ENCODE measurements around the gene SPRED2. TPM values are rescaled to one million over a fixed set of nuclear protein-coding genes. Genes with fewer than 3 reads are reported as not detected.
"Not testable (repeated sequence)": the region's sequence is repeated elsewhere in the genome, so short reads cannot be mapped to it uniquely, and the experiment has no call there.

Gene SPRED2
- total RNA-seq, 1 donor from 2014 or later: 18.4 TPM

DNA sequence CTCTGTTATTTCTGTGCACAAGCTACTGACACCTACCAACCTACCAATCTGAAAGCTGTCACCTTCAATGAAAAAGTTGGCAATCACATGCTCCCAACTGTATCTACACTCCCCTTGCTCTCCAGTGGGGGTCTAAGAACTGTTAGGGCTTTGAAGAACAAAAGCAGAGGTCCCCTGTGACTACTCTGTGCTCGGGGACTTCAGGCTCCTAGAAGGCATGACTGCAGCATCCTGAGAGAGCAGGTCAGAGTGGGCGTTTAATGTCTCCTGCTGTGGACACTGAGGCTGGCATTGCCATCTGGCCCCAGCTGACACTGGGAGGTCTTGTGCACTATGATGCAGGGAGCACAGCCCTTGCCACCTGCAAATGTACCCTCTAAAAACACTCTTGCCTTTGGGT, 111.5 kb downstream of the SPRED2 start:
- TF ChIP-seq POLR2AphosphoS5 (IDR thresholded peaks at IDR 0.05; ENCODE audit: insufficient read depth in 1 of 2, low read depth in 1 of 2): no peak
- TF ChIP-seq POLR2A (IDR thresholded peaks at IDR 0.05): no peak
- TF ChIP-seq, protein P1, sequence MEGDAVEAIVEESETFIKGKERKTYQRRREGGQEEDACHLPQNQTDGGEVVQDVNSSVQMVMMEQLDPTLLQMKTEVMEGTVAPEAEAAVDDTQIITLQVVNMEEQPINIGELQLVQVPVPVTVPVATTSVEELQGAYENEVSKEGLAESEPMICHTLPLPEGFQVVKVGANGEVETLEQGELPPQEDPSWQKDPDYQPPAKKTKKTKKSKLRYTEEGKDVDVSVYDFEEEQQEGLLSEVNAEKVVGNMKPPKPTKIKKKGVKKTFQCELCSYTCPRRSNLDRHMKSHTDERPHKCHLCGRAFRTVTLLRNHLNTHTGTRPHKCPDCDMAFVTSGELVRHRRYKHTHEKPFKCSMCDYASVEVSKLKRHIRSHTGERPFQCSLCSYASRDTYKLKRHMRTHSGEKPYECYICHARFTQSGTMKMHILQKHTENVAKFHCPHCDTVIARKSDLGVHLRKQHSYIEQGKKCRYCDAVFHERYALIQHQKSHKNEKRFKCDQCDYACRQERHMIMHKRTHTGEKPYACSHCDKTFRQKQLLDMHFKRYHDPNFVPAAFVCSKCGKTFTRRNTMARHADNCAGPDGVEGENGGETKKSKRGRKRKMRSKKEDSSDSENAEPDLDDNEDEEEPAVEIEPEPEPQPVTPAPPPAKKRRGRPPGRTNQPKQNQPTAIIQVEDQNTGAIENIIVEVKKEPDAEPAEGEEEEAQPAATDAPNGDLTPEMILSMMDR (IDR thresholded peaks at IDR 0.05): no peak
- no peaks in the 10 kb centered on the region for H3K27me3 ChIP-seq
- peaks cover 31% of the 10 kb centered on the region for H3K4me1 ChIP-seq
- DNase-seq (ENCODE audit: extremely low spot score in 2 of 2): no peak
- no peaks in the 10 kb centered on the region for H3K36me3 ChIP-seq
- H3K27ac ChIP-seq: peak overlapping the region; percentile 20
- no peaks in the 10 kb centered on the region for H3K9me3 ChIP-seq
- H3K4me3 ChIP-seq: no peak overlapping the region
- intact Hi-C loops (cut with DNase I): no loop called here

DNA sequence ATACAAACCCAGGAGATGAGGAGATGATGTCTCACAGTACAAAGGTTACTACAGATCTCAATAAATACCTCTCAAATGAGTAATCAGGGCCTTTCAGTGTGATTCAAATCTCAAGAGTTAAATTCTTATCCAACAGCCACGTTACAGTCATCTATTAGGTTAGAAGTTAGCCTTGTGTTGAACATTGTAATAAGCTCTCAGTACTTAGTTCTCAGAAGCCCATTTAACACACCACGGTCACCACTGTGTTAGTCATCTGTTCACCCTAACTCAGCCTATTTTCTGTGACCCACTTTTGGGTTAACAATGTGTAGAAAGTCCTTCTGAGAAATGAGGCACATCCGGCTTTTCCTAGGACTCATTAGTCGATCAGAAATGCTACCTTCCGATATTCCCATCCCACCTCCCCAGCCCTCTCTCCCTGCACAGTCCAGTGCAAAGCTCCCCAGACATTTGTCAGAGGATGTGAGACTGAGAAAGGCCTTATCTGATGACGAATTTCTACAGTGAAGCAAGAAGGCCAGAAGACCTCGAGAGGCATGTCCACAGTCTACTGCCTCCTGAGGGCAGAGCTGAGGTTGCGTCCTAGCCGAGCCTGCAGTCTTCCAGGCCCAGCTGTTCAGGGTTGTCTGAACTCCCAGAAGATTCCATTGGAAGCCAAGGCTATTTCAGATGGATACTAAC, 112.2 kb downstream of the SPRED2 start:
- intact Hi-C loops (cut with DNase I): no loop called here

DNA sequence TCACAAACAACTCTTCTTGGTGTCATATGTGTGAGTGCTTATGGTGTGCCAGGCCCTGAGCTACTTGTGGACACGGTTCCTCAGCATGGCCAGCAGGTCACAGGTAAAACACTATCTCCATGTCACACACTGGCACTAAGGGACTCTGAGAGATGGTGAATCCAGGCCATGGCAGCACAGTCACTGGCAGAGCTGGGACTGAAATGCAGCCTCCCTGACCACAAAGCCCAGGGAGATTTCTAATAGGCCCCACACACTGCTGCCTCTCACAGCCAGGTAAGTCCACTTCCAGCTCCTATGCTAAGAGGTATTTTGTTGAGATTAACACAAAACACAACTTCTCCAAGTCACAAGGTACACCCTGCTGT, 112.7 kb downstream of the SPRED2 start:
- TF ChIP-seq POLR2AphosphoS5 (IDR thresholded peaks at IDR 0.05; ENCODE audit: insufficient read depth in 1 of 2, low read depth in 1 of 2): no peak
- no peak for TF ChIP-seq POLR2A (IDR thresholded peaks at IDR 0.05)
- TF ChIP-seq, protein P1 (IDR thresholded peaks at IDR 0.05): no peak
- peaks cover 0 to 9% of the 10 kb centered on the region in 2 donors for H3K36me3 ChIP-seq
- DNase-seq (ENCODE audit: extremely low spot score in 2 of 2): no peak
- intact Hi-C loops (cut with DNase I): no loop called here
- H3K4me3 ChIP-seq: no peak overlapping the region
- H3K27me3 ChIP-seq: no peaks in the 10 kb centered on the region
- H3K27ac ChIP-seq: peak overlapping the region; percentile 20
- H3K4me1 ChIP-seq: peaks cover 34% of the 10 kb centered on the region
- H3K9me3 ChIP-seq: no peaks in the 10 kb centered on the region

More for the DNA sequence above, 112.2 kb downstream of the SPRED2 start:
- no peak overlapping the region for H3K4me3 ChIP-seq
- no peak for DNase-seq (ENCODE audit: extremely low spot score in 2 of 2)
- no peaks in the 10 kb centered on the region for H3K27me3 ChIP-seq
- TF ChIP-seq POLR2A (IDR thresholded peaks at IDR 0.05): no peak
- TF ChIP-seq, protein P1 (IDR thresholded peaks at IDR 0.05): peak in 1 of 3 experiments; percentile 12
- peaks cover 0 to 4% of the 10 kb centered on the region in 2 donors for H3K36me3 ChIP-seq
- peaks cover 34% of the 10 kb centered on the region for H3K4me1 ChIP-seq
- no peaks in the 10 kb centered on the region for H3K9me3 ChIP-seq
- H3K27ac ChIP-seq: peak overlapping the region; percentile 20

DNA sequence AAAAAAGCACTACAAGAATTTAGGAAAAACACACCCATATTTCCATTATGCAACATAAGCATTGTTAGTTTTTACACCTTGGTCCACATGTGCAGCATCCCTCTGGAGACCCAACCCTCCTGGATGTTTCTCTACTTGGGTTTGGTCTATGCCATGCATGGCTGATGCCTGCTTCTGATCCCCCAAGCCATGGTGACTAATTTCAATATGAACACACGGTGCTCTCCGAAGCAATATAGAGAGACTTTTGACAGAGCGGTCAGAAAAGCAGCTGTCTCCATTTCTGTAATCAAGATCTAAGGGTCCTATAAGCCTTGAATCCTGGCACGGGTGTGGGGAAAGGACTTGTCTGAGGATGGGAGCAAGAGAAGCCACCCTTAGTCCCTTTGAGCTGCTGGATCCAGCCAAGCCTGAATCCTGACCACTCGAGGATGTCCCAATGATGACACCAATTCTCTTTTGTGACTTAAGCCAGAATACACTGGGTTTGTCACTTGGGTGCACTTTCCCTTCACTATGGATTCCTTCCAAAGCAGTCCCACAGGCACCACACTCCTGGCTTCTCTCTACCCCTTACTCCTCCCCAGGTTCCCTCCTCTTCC, 113.2 kb downstream of the SPRED2 start:
- Histone ChIP-seq H3K27ac (peak overlapping the region; percentile 20), H3K36me3 (peaks cover 0 to 14% of the 10 kb centered on the region in 2 donors), H3K27me3 (no peaks in the 10 kb centered on the region), H3K4me1 (peaks cover 34% of the 10 kb centered on the region), H3K9me3 (no peaks in the 10 kb centered on the region), H3K4me3 (no peak overlapping the region)
- intact Hi-C loops (cut with DNase I): no loop called here
- no peak for TF ChIP-seq POLR2A (IDR thresholded peaks at IDR 0.05)
- no peak for TF ChIP-seq POLR2AphosphoS5 (IDR thresholded peaks at IDR 0.05; ENCODE audit: insufficient read depth in 1 of 2, low read depth in 1 of 2)
- TF ChIP-seq, protein P1 (IDR thresholded peaks at IDR 0.05): no peak
- no peak for DNase-seq (ENCODE audit: extremely low spot score in 2 of 2)

DNA sequence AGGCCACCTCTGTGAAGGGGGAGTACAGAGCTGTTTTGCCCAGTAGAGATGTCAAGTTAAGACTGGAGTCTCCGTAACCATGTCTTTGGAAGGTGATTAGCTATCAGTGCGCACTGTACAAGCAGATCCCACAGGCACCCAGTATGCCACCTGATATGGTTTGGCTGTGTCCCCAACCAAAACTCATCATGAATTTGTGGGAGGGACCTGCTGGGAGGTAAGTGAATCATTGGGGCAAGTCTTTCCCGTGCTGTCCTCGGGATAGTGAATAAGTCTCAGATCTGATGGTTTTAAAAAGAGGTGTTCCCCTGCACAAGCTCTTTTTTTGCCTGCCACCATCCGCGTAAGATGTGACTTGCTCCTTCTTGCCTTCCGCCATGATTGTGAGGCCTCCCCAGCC, 114.6 kb downstream of the SPRED2 start:
- TF ChIP-seq POLR2A (IDR thresholded peaks at IDR 0.05) (no peak), POLR2AphosphoS5 (IDR thresholded peaks at IDR 0.05; ENCODE audit: insufficient read depth in 1 of 2, low read depth in 1 of 2) (no peak)
- TF ChIP-seq, protein P1 (IDR thresholded peaks at IDR 0.05): no peak
- Histone ChIP-seq H3K4me3 (no peak overlapping the region), H3K9me3 (no peaks in the 10 kb centered on the region), H3K27me3 (no peaks in the 10 kb centered on the region), H3K27ac (no peak overlapping the region), H3K36me3 (peaks cover 3 to 27% of the 10 kb centered on the region in 2 donors), H3K4me1 (peaks cover 34% of the 10 kb centered on the region)
- intact Hi-C loops (cut with DNase I): no loop called here
- DNase-seq (ENCODE audit: extremely low spot score in 2 of 2): no peak

DNA sequence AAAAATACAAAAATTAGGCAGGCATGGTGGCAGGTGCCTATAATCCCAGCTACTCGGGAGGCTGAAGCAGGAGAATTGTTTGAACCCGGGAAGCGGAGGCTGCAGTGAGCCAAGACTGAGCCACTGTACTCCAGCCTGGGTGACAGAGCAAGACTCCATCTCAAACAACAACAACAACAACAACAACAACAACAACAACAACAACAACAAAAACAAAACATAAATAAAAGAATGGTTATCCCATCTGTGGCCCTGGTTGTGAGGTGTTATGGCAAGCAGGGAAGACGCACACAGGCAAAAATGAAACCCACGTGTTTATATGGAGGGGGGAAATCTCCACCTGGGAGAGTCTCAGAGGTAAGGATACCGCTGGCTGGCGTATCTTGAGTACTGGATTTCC, 115.0 kb downstream of the SPRED2 start:
- H3K27me3 ChIP-seq; H3K9me3 ChIP-seq; intact Hi-C loops (cut with DNase I); H3K27ac ChIP-seq; DNase-seq (ENCODE audit: extremely low spot score in 2 of 2); H3K4me3 ChIP-seq: not testable (repeated sequence)
- H3K4me1 ChIP-seq: peaks cover 34% of the 10 kb centered on the region
- H3K36me3 ChIP-seq: peaks cover 3 to 31% of the 10 kb centered on the region in 2 donors

All from vagina (tissue), 2 donors.